H1 (cell line): Measurements from ENCODE around the gene BRIP1. TPM values are rescaled to one million over a fixed set of nuclear protein-coding genes. Genes with fewer than 3 reads are reported as not detected.

ENCODE experiments used
- CTCF ChIA-PET: fragments of 300-600 bp; sonication (Branson Sonifier 250); formaldehyde crosslinking; loops from one replicate; lab custom pipeline; 2021; ENCODE audit not compliant: partially characterized antibody; lab: Charles Lee
- POLR2A ChIA-PET: fragments of 300-600 bp; sonication (Branson Sonifier 250); formaldehyde crosslinking; loops from one replicate; lab custom pipeline; 2021; ENCODE audit warnings: inconsistent platforms; ENCODE audit not compliant: partially characterized antibody; lab: Charles Lee
- DNase-seq, 2 experiments: peaks; one replicate each; pipeline versions ENCODE4 v3.0.0 to v3.0.0-alpha.2; 2010 to 2022; ENCODE audit warnings: low spot score in 2 of 2, low read depth in 1 of 2, mixed read lengths in 1 of 2
- FAIRE-seq: peaks from 2 replicates; lab custom pipeline; 2011; peaks lifted over from hg19 to GRCh38; lab: Jason Lieb, UNC
- H2AFZ ChIP-seq: 2 replicates; pipeline ENCODE4 v1.8.1; 2012; ENCODE audit warnings: low read length, inconsistent platforms
- H2AK5ac ChIP-seq: 2 replicates; pipeline ENCODE4 v1.6.1; 2013; ENCODE audit warnings: low read depth, low read length
- H2BK120ac ChIP-seq: replicated peaks from 2 replicates; pipeline ENCODE3; 2013; ENCODE audit warnings: low read depth, low read length, inconsistent platforms
- H2BK12ac ChIP-seq: 2 replicates; pipeline ENCODE4 v1.6.1; 2013; ENCODE audit warnings: low read depth, low read length
- H2BK15ac ChIP-seq: 2 replicates; pipeline ENCODE4 v1.6.1; 2013; ENCODE audit warnings: low read length
- H2BK20ac ChIP-seq: 2 replicates; pipeline ENCODE4 v1.6.1; 2013; ENCODE audit warnings: low read length
- H2BK5ac ChIP-seq: 2 replicates; pipeline ENCODE4 v1.6.1; 2013; ENCODE audit warnings: low read depth, low read length
- H3K14ac ChIP-seq: 2 replicates; pipeline ENCODE4 v1.6.1; 2013; ENCODE audit warnings: inconsistent platforms; ENCODE audit not compliant: insufficient read length
- H3K18ac ChIP-seq: 2 replicates; pipeline ENCODE4 v1.6.1; 2013; ENCODE audit warnings: low read length; ENCODE audit errors: extremely low read depth
- H3K23ac ChIP-seq: 2 replicates; pipeline ENCODE4 v1.6.1; 2013; ENCODE audit warnings: inconsistent platforms; ENCODE audit not compliant: insufficient read length
- H3K23me2 ChIP-seq: 2 replicates; pipeline ENCODE4 v1.6.1; 2013; ENCODE audit warnings: low read depth, low read length
- H3K27ac ChIP-seq: 2 replicates; pipeline ENCODE4 v1.6.1; 2011; ENCODE audit warnings: low read depth, low read length, inconsistent platforms
- H3K27me3 ChIP-seq, 4 experiments: replicated peaks in 1 of 4; 1 replicate in 1 of 4; 2 replicates in 3 of 4; pipeline versions ENCODE4 v1.6.1 to v1.8.1; 2011 to 2013; ENCODE audit warnings: low read length in 3 of 4, mild to moderate bottlenecking in 3 of 4, inconsistent platforms in 2 of 4, mixed read lengths in 2 of 4, moderate library complexity in 1 of 4; ENCODE audit not compliant: control insufficient read depth in 3 of 4, insufficient read depth in 3 of 4; ENCODE audit errors: extremely low read depth in 1 of 4
- H3K36me3 ChIP-seq, 4 experiments: 2 replicates each; pipeline versions ENCODE4 v1.6.1 to v1.8.1; 2011 to 2013; ENCODE audit warnings: mild to moderate bottlenecking in 4 of 4, low read length in 3 of 4, moderate library complexity in 2 of 4, control low read depth in 1 of 4, inconsistent platforms in 1 of 4; ENCODE audit not compliant: insufficient read depth in 4 of 4, control insufficient read depth in 2 of 4
- H3K4ac ChIP-seq: replicated peaks from 2 replicates; pipeline ENCODE3; 2013; ENCODE audit warnings: low read length, low read depth, mixed read lengths, inconsistent platforms; ENCODE audit not compliant: insufficient read length
- H3K4me1 ChIP-seq, 4 experiments: replicated peaks in 1 of 4; 1 replicate in 1 of 4; 2 replicates in 3 of 4; pipeline versions ENCODE4 v1.6.1 to v1.8.1; 2011 to 2013; ENCODE audit warnings: low read length in 3 of 4, inconsistent platforms in 2 of 4, mixed read lengths in 1 of 4; ENCODE audit not compliant: insufficient read depth in 4 of 4, control insufficient read depth in 3 of 4
- H3K4me2 ChIP-seq, 2 experiments: 2 replicates each; pipeline versions ENCODE4 v1.6.1 to v1.8.1; 2011 to 2013; ENCODE audit warnings: low read depth in 2 of 2, low read length in 2 of 2, control low read depth in 1 of 2, inconsistent platforms in 1 of 2, mild to moderate bottlenecking in 1 of 2; ENCODE audit not compliant: insufficient read depth in 1 of 2
- H3K4me3 ChIP-seq, 4 experiments: fragments of 200-600, 300-600 bp in 1 of 4; sonication (generic), shearing (Covaris generic), sonication (Bioruptor Twin) in 1 of 4; 2 replicates each; pipeline versions ENCODE4 v1.5.1 to v1.8.1; 2011 to 2016; ENCODE audit warnings: low read length in 4 of 4, low read depth in 3 of 4, control low read depth in 2 of 4, inconsistent platforms in 2 of 4, mild to moderate bottlenecking in 2 of 4, mixed read lengths in 1 of 4, moderate library complexity in 1 of 4; ENCODE audit not compliant: insufficient read depth in 2 of 4; ENCODE audit errors: extremely low read depth in 1 of 4
- H3K56ac ChIP-seq: replicated peaks from 2 replicates; pipeline ENCODE3; 2013; ENCODE audit warnings: low read depth, mild to moderate bottlenecking, mixed read lengths, low read length, inconsistent platforms; ENCODE audit not compliant: insufficient read length
- H3K79me1 ChIP-seq: 2 replicates; pipeline ENCODE4 v1.6.1; 2013; ENCODE audit warnings: low read depth, low read length, control low read depth
- H3K79me2 ChIP-seq, 2 experiments: 2 replicates each; pipeline versions ENCODE4 v1.6.1 to v1.8.1; 2012 to 2013; ENCODE audit warnings: low read length in 2 of 2, mild to moderate bottlenecking in 2 of 2, inconsistent platforms in 1 of 2; ENCODE audit not compliant: insufficient read depth in 2 of 2, control insufficient read depth in 1 of 2
- H3K9ac ChIP-seq, 4 experiments: replicated peaks in 1 of 4; 1 replicate in 1 of 4; 2 replicates in 3 of 4; pipeline versions ENCODE4 v1.6.1 to v1.8.1; 2011 to 2013; ENCODE audit warnings: low read depth in 3 of 4, low read length in 3 of 4, control low read depth in 2 of 4, mild to moderate bottlenecking in 2 of 4, moderate library complexity in 2 of 4, inconsistent platforms in 1 of 4; ENCODE audit errors: extremely low read depth in 1 of 4
- H3K9me3 ChIP-seq, 2 experiments: 2 replicates each; pipeline versions ENCODE4 v1.6.1 to v1.8.1; 2012 to 2013; ENCODE audit warnings: mild to moderate bottlenecking in 2 of 2, moderate library complexity in 2 of 2, control low read depth in 1 of 2, inconsistent platforms in 1 of 2, low read depth in 1 of 2, low read length in 1 of 2, mixed read lengths in 1 of 2; ENCODE audit not compliant: insufficient read depth in 2 of 2
- H4K20me1 ChIP-seq, 2 experiments: replicated peaks in 1 of 2; 2 replicates each; pipeline versions ENCODE3 to v1.8.1; 2011 to 2013; ENCODE audit warnings: inconsistent platforms in 2 of 2, low read length in 2 of 2, mild to moderate bottlenecking in 1 of 2; ENCODE audit not compliant: insufficient read depth in 2 of 2, control insufficient read depth in 1 of 2
- H4K5ac ChIP-seq: 2 replicates; pipeline ENCODE4 v1.6.1; 2013; ENCODE audit warnings: low read length, low read depth, mixed read lengths, inconsistent platforms; ENCODE audit not compliant: insufficient read length
- H4K8ac ChIP-seq: 2 replicates; pipeline ENCODE4 v1.8.0; 2013; ENCODE audit warnings: mild to moderate bottlenecking, moderate library complexity, low read length, inconsistent platforms; ENCODE audit not compliant: insufficient read depth; ENCODE audit errors: extremely low read depth
- H4K91ac ChIP-seq: replicated peaks from 2 replicates; pipeline ENCODE3; 2013; ENCODE audit warnings: low read length, mixed read lengths, inconsistent platforms; ENCODE audit not compliant: insufficient read length
- CEBPB ChIP-seq: IDR thresholded peaks from 2 replicates; pipeline ENCODE4 v1.6.1; 2012; ENCODE audit warnings: low read depth, low read length
- WGBS, 2 experiments: shearing (Covaris generic) in 1 of 2; methylation state at CpG; one replicate each; pipeline versions ENCODE4 v1.1.6 to v1.1.7; 2013 to 2015; ENCODE audit warnings: low lambda C conversion rate in 2 of 2, mixed read lengths in 2 of 2, inconsistent platforms in 1 of 2, low coverage in 1 of 2, missing lambda C conversion rate in 1 of 2; ENCODE audit not compliant: insufficient replicate concordance in 2 of 2, insufficient coverage in 1 of 2, insufficient read length in 1 of 2; ENCODE audit errors: extremely low coverage in 1 of 2, missing lambda C conversion rate in 1 of 2; 5-methylcytosine and 5-hydroxymethylcytosine counted together
- polyA plus RNA-seq, 7 experiments: library from polyadenylated mRNA; depleted of rRNA in 3 of 7; stranded (reverse) in 5 of 7; unstranded in 2 of 7; fragments of >200 nt in 5 of 7; fragments of 200-250 nt in 2 of 7; gene quantifications; 1 replicate in 5 of 7; 2 replicates in 1 of 7; 4 replicates in 1 of 7; pipeline versions ENCODE4 v1.2.1 to v1.2.3, GENCODE V29; 2011 to 2013; ENCODE audit warnings: missing spikeins in 2 of 7, mixed read lengths in 2 of 7
- total RNA-seq: library from RNA; stranded (reverse); fragmentation: NEBNext Ultra II Directional; extraction: Animal tissue kit (Norgen Biotek cat#: 25700); gene quantifications from 2 replicates; pipeline ENCODE4 v1.2.1, GENCODE V29; 2021

BRIP1 gene
- total and polyA plus RNA-seq, 2 of the 8 experiments (the other 6 are each of a cell fraction or from before 2014, with no cell fraction given): 5.8 to 19.2 TPM

GRCh38 chr17:61848896-61849295 lies 14.4 kb downstream of the BRIP1 start:
- Histone ChIP-seq H3K9me3 (no peaks in the 10 kb centered on the region), H3K56ac (no peak overlapping the region), H3K4ac (no peak overlapping the region), H2AK5ac (no peak overlapping the region), H2BK120ac (no peak overlapping the region), H3K18ac (no peak overlapping the region), H3K79me2 (no peaks in the 10 kb centered on the region), H3K27ac (no peak overlapping the region), H2BK12ac (no peak overlapping the region), H2BK20ac (no peak overlapping the region), H3K4me3 (no peak overlapping the region), H4K91ac (no peak overlapping the region), H2AFZ (no peak overlapping the region), H3K9ac (no peak overlapping the region), H2BK5ac (no peak overlapping the region), H4K5ac (no peak overlapping the region), H3K23ac (no peak overlapping the region), H2BK15ac (no peak overlapping the region), H3K14ac (no peak overlapping the region), H3K79me1 (no peaks in the 10 kb centered on the region), H3K4me1 (no peaks in the 10 kb centered on the region), H4K20me1 (peaks cover 0 to 1% of the 10 kb centered on the region in 2 experiments), H3K4me2 (no peak overlapping the region), H3K36me3 (peaks cover 3 to 47% (median 14%) of the 10 kb centered on the region in 4 experiments), H4K8ac (no peak overlapping the region), H3K23me2 (no peaks in the 10 kb centered on the region), H3K27me3 (no peaks in the 10 kb centered on the region)
- WGBS, 2 experiments: 91% methylated on average over 2 of the region's 2 CpGs; no CpG with 5 or more reads in 1 of the 2 experiments
- DNase-seq (no peak), FAIRE-seq (no peak)
- TF ChIP-seq CEBPB: no peak
- POLR2A ChIA-PET: interaction anchor here (1.4 kb wide), 1 partner anchor 14 kb away, joined by 3 read pairs; the partner anchor contains the start of gene BRIP1
- CTCF ChIA-PET: interaction anchor here (1.0 kb wide), 1 partner anchor 17 kb away, joined by 5 read pairs; no protein-coding TSS in a partner anchor
